ENCODE data around the gene VWDE.

The VWDE gene

GRCh38 chr7:12389089-12389700 lies 14.5 kb downstream of the VWDE start:
- Mint-ChIP-seq H3K9me3 (no peaks in the 10 kb centered on the region), H3K36me3 (ENCODE audit: insufficient read depth) (no peaks in the 10 kb centered on the region), H3K27me3 (peaks cover 0 to 12% of the 10 kb centered on the region in 2 donors), H3K4me1 (ENCODE audit: low read depth in 2 of 2) (no peaks in the 10 kb centered on the region), H3K4me3 (no peak overlapping the region), H3K27ac (no peak overlapping the region)
- DNase-seq (peak; percentile 10 to 18 (median 17)), ATAC-seq (replicated peaks) (peak; percentile 71)

DNA sequence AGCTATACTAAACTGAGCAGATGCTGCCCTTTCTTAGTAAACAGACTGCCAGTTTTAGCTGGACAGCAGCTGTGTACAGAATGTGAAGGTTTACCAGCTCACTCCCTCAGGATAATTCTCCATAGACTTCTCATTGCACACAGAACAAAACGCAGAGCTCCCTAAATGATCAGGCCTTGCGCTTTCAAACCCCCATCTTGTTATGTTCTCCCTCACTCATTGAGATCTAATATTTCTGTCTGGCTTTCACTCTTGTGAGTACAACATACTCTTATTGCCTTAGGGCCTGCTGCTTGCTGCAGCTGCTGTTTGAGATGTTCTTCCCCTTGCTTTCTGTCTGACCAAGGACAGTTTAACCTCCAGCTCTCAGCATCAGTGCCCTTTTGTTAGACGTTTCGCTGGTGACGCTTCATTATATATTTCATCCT lies 17.3 kb downstream of the VWDE start:
- Mint-ChIP-seq H3K9me3 (no peaks in the 10 kb centered on the region), H3K4me1 (ENCODE audit: low read depth in 2 of 2) (no peaks in the 10 kb centered on the region), H3K4me3 (no peak overlapping the region), H3K36me3 (ENCODE audit: insufficient read depth) (no peaks in the 10 kb centered on the region), H3K27ac (no peak overlapping the region), H3K27me3 (no peaks in the 10 kb centered on the region)
- ATAC-seq (replicated peaks) (no peak), DNase-seq (no peak)

GRCh38 chr7:12385364-12385786 lies 18.3 kb downstream of the VWDE start:
- Mint-ChIP-seq H3K4me3 (no peak overlapping the region), H3K36me3 (ENCODE audit: insufficient read depth) (no peaks in the 10 kb centered on the region), H3K4me1 (ENCODE audit: low read depth in 2 of 2) (no peaks in the 10 kb centered on the region), H3K27me3 (no peaks in the 10 kb centered on the region), H3K27ac (no peak overlapping the region), H3K9me3 (no peaks in the 10 kb centered on the region)
- no peak for DNase-seq
- no peak for ATAC-seq (replicated peaks)

DNA sequence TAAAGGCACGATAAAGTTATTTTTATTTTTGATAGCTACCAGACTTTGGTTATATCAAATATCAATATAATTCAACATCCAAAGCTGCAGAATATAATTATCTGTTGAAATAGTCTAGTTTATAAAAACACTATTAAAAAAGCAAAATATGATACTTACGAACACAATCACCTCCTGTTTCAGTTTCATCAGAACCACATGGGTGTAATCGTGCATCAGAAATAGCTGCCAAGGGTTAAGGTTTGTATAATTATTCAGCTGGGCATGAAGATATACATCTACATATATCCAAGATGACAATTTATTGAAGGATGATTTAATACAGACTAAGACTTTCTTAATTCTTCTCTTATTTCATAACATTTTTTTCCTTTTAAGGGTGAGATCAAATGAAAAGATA lies 20.3 kb downstream of the VWDE start:
- Mint-ChIP-seq H3K27ac (no peak overlapping the region), H3K9me3 (no peaks in the 10 kb centered on the region), H3K27me3 (peaks cover 0 to 9% of the 10 kb centered on the region in 2 donors), H3K4me3 (no peak overlapping the region), H3K36me3 (ENCODE audit: insufficient read depth) (no peaks in the 10 kb centered on the region), H3K4me1 (ENCODE audit: low read depth in 2 of 2) (no peaks in the 10 kb centered on the region)
- ATAC-seq (replicated peaks) (no peak), DNase-seq (no peak)

- DNase-seq: no peak
- Mint-ChIP-seq H3K27ac (no peak overlapping the region), H3K9me3 (no peaks in the 10 kb centered on the region), H3K36me3 (ENCODE audit: insufficient read depth) (no peaks in the 10 kb centered on the region), H3K27me3 (peaks cover 0 to 10% of the 10 kb centered on the region in 2 donors), H3K4me1 (ENCODE audit: low read depth in 2 of 2) (no peaks in the 10 kb centered on the region), H3K4me3 (no peak overlapping the region)
- no peak for ATAC-seq (replicated peaks)
These were observed 25.3 kb downstream of the VWDE start for GRCh38 chr7:12378389-12378788.

DNA sequence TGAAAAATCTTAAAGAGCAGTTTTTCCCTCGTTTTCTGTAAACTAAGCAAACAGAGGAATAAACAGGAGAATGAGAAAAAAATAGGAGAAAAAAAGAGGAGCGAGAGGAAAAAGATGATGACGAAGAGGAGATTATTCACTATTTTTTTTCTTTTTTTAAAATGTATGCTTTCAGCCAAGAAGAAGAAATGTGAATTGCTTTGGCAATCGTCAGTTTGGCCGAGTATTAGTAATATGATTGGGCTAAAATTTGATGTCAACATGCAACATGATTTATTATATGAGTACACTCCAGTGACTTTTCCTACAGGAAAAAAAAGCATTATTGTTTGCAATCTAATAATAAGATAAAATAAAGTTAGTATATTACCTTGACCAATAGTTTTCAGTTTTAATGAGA lies 26.3 kb downstream of the VWDE start:
- Mint-ChIP-seq H3K4me3 (no peak overlapping the region), H3K9me3 (no peaks in the 10 kb centered on the region), H3K36me3 (ENCODE audit: insufficient read depth) (no peaks in the 10 kb centered on the region), H3K27ac (no peak overlapping the region), H3K27me3 (peaks cover 0 to 10% of the 10 kb centered on the region in 2 donors), H3K4me1 (ENCODE audit: low read depth in 2 of 2) (no peaks in the 10 kb centered on the region)
- no peak for DNase-seq
- ATAC-seq (replicated peaks): no peak

- H3K9me3 Mint-ChIP-seq: no peaks in the 10 kb centered on the region
These were observed 29.9 kb downstream of the VWDE start for GRCh38 chr7:12373580-12374263.

DNA sequence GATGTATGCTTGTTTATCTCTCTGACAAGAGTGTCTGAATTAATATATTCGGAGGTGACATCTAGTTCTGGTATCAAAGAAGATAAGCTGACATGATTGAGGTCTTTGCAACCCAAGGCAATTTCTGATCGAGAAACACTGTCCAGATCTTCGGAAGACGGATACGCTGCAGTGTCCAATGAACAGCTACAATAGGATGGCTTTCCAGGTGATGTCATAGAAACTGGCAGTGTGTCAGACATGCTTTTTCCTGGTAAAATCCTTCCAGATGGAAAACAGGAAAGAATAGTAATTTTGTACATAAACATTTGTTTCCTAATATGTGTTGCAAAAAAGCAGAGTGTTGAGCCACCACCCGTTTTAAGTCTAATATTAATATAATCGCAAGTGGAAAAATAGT lies 33.4 kb downstream of the VWDE start:
- H3K27me3 Mint-ChIP-seq: no peaks in the 10 kb centered on the region
- DNase-seq (no peak), ATAC-seq (replicated peaks) (no peak)
- H3K36me3 Mint-ChIP-seq (ENCODE audit: insufficient read depth): no peaks in the 10 kb centered on the region
- no peaks in the 10 kb centered on the region for H3K9me3 Mint-ChIP-seq
- H3K27ac Mint-ChIP-seq: no peak overlapping the region
- no peak overlapping the region for H3K4me3 Mint-ChIP-seq
- H3K4me1 Mint-ChIP-seq (ENCODE audit: low read depth in 2 of 2): no peaks in the 10 kb centered on the region

More at GRCh38 chr7:12373580-12374263, 29.9 kb downstream of the VWDE start:
- Mint-ChIP-seq H3K4me1 (ENCODE audit: low read depth in 2 of 2) (no peaks in the 10 kb centered on the region), H3K27me3 (peaks cover 0 to 4% of the 10 kb centered on the region in 2 donors), H3K4me3 (no peak overlapping the region), H3K36me3 (ENCODE audit: insufficient read depth) (no peaks in the 10 kb centered on the region), H3K27ac (no peak overlapping the region)
- no peak for DNase-seq
- no peak for ATAC-seq (replicated peaks)

GRCh38 chr7:12369756-12370155 lies 33.9 kb downstream of the VWDE start:
- no peak overlapping the region for H3K4me3 Mint-ChIP-seq

DNA sequence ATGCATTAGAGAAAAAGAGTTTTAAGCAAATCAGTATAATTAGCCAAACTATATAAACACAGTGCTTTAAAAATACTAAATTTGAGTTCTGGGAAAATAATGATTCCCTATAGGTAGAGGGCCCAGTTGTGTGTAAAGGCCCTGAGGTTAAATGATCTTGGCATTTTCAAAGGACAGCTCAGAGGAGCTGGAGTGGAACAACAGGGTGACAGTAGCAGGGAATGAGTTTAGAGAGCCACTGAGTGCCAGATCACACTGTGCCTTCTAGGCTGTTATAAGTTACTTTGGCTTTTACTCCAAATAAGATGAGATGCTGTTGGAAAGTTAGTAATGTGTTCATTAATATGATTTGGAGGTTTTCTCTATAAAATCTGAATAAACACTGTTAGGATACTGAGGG lies 34.6 kb downstream of the VWDE start:
- ATAC-seq (replicated peaks) (no peak), DNase-seq (no peak)
- Mint-ChIP-seq H3K27ac (no peak overlapping the region), H3K9me3 (no peaks in the 10 kb centered on the region), H3K4me3 (no peak overlapping the region), H3K36me3 (ENCODE audit: insufficient read depth) (no peaks in the 10 kb centered on the region), H3K27me3 (no peaks in the 10 kb centered on the region), H3K4me1 (ENCODE audit: low read depth in 2 of 2) (no peaks in the 10 kb centered on the region)

More at GRCh38 chr7:12369756-12370155, 33.9 kb downstream of the VWDE start:
- ATAC-seq (replicated peaks): no peak
- no peaks in the 10 kb centered on the region for H3K4me1 Mint-ChIP-seq (ENCODE audit: low read depth in 2 of 2)
- no peak for DNase-seq
- H3K27me3 Mint-ChIP-seq: no peaks in the 10 kb centered on the region
- no peaks in the 10 kb centered on the region for H3K9me3 Mint-ChIP-seq
- H3K36me3 Mint-ChIP-seq (ENCODE audit: insufficient read depth): no peaks in the 10 kb centered on the region
- H3K27ac Mint-ChIP-seq: no peak overlapping the region

DNA sequence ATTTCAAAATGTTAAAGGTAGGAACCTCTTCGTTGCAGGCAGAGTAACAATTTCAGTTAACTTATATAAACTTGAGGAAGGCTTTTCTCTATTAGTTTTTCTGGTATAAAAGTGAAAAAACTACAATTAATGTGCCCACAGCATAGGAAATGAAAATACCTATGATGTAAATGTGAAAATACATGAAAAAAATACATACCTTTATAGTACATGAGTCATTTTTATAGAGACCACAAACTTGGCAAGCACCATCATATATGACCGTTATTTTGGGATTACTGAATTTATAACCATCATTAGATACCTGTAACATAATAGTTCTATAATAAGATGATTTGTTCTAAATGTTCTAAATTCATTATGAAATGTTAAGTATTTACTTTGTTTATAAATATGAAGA lies 42.7 kb downstream of the VWDE start:
- Mint-ChIP-seq H3K27ac (no peak overlapping the region), H3K4me3 (no peak overlapping the region), H3K4me1 (ENCODE audit: low read depth in 2 of 2) (no peaks in the 10 kb centered on the region), H3K9me3 (no peaks in the 10 kb centered on the region), H3K27me3 (peaks cover 0 to 6% of the 10 kb centered on the region in 2 donors), H3K36me3 (ENCODE audit: insufficient read depth) (no peaks in the 10 kb centered on the region)
- DNase-seq: no peak
- no peak for ATAC-seq (replicated peaks)

GRCh38 chr7:12358694-12359093 lies 45.0 kb downstream of the VWDE start:
- no peak for DNase-seq
- Mint-ChIP-seq H3K4me1 (ENCODE audit: low read depth in 2 of 2) (no peaks in the 10 kb centered on the region), H3K4me3 (no peak overlapping the region), H3K27ac (no peak overlapping the region), H3K27me3 (peaks cover 0 to 11% of the 10 kb centered on the region in 2 donors), H3K36me3 (ENCODE audit: insufficient read depth) (peaks cover 2% of the 10 kb centered on the region), H3K9me3 (no peaks in the 10 kb centered on the region)
- no peak for ATAC-seq (replicated peaks)

GRCh38 chr7:12357508-12357907 lies 46.2 kb downstream of the VWDE start:
- Mint-ChIP-seq H3K27ac (no peak overlapping the region), H3K4me1 (ENCODE audit: low read depth in 2 of 2) (no peaks in the 10 kb centered on the region), H3K36me3 (ENCODE audit: insufficient read depth) (peaks cover 2% of the 10 kb centered on the region), H3K4me3 (no peak overlapping the region), H3K9me3 (no peaks in the 10 kb centered on the region), H3K27me3 (peaks cover 3 to 13% of the 10 kb centered on the region in 2 donors)
- no peak for DNase-seq
- ATAC-seq (replicated peaks): no peak

- peaks cover 2% of the 10 kb centered on the region for H3K36me3 Mint-ChIP-seq (ENCODE audit: insufficient read depth)
- H3K27ac Mint-ChIP-seq: no peak overlapping the region
- no peaks in the 10 kb centered on the region for H3K9me3 Mint-ChIP-seq
- peaks cover 7 to 9% of the 10 kb centered on the region in 2 donors for H3K27me3 Mint-ChIP-seq
- H3K4me3 Mint-ChIP-seq: no peak overlapping the region
- no peak for DNase-seq
- peak; percentile 29 for ATAC-seq (replicated peaks)
- H3K4me1 Mint-ChIP-seq (ENCODE audit: low read depth in 2 of 2): peaks cover 0 to 3% of the 10 kb centered on the region in 2 donors
These were observed 51.8 kb downstream of the VWDE start for GRCh38 chr7:12351843-12352242.

All from effector memory CD8-positive, alpha-beta T cell (primary cell).